HG03575 (cell line): ENCODE results near the gene CCND3.

Source experiments
- ATAC-seq: cut with Tn5 transposase; IDR thresholded peaks from one replicate; pipeline ENCODE4 v1.9.1; 2021; ENCODE audit not compliant: unreplicated experiment, insufficient number of reproducible peaks, low FRiP score; ENCODE audit errors: extremely low read depth

CCND3 gene

GRCh38 chr6:41932378-41932777 lies 9.2 kb downstream of the CCND3 start:
- ATAC-seq: no peak

GRCh38 chr6:41931792-41932191 lies 9.8 kb downstream of the CCND3 start:
- no peak for ATAC-seq

- ATAC-seq: no peak
These were observed 11.7 kb downstream of the CCND3 start for GRCh38 chr6:41929924-41930323.

GRCh38 chr6:41927253-41927652 lies 14.4 kb downstream of the CCND3 start:
- no peak for ATAC-seq

- ATAC-seq: no peak
These were observed 19.5 kb downstream of the CCND3 start for GRCh38 chr6:41922154-41922553.

GRCh38 chr6:41921712-41921998 lies 20.0 kb downstream of the CCND3 start:
- no peak for ATAC-seq

- ATAC-seq: peak; percentile 56
These were observed 20.5 kb downstream of the CCND3 start, which contains the start of the genes BYSL and MED20 for GRCh38 chr6:41920921-41921711. Gene BYSL (plus strand): TSS chr6:41921499. CDS start chr6:41921563, 64 bp downstream. Gene MED20 (minus strand): TSS chr6:41921139. CDS start chr6:41921018, 121 bp downstream.

- no peak for ATAC-seq
These were observed 24.1 kb downstream of the CCND3 start for GRCh38 chr6:41917528-41917927.

GRCh38 chr6:41914869-41915530 lies 26.6 kb downstream of the CCND3 start:
- no peak for ATAC-seq

GRCh38 chr6:41914343-41914742 lies 27.3 kb downstream of the CCND3 start:
- ATAC-seq: no peak

GRCh38 chr6:41909727-41910126 lies 31.9 kb downstream of the CCND3 start:
- ATAC-seq: no peak

- ATAC-seq: no peak
These were observed 39.6 kb downstream of the CCND3 start for GRCh38 chr6:41901882-41902519.

- ATAC-seq: no peak
These were observed 40.7 kb downstream of the CCND3 start for GRCh38 chr6:41900861-41901260.

- no peak for ATAC-seq
These were observed 45.3 kb downstream of the CCND3 start for GRCh38 chr6:41896281-41896680.

- ATAC-seq: peak; percentile 30
These were observed 46.0 kb downstream of the CCND3 start, which contains the start of gene USP49 for GRCh38 chr6:41895300-41896233. Gene USP49 (minus strand): TSS chr6:41895375. CDS start chr6:41806983, 88,392 bp downstream.

GRCh38 chr6:41894366-41895299 lies 47.0 kb downstream of the CCND3 start:
- ATAC-seq: no peak

GRCh38 chr6:41892921-41893564 lies 48.6 kb downstream of the CCND3 start:
- ATAC-seq: no peak
